H1 (cell line): ENCODE results near the gene YWHAB. TPM values are rescaled to one million over a fixed set of nuclear protein-coding genes. Genes with fewer than 3 reads are reported as not detected.

Source experiments
- TAF7 ChIP-seq: optimal IDR thresholded peaks from 2 replicates; pipeline ENCODE3; 2011; ENCODE audit warnings: low read depth, mild to moderate bottlenecking, inconsistent platforms, low read length, moderate library complexity, borderline replicate concordance
- polyA plus RNA-seq, 7 experiments: library from polyadenylated mRNA; depleted of rRNA in 3 of 7; stranded (reverse) in 5 of 7; unstranded in 2 of 7; fragments of >200 nt in 5 of 7; fragments of 200-250 nt in 2 of 7; gene quantifications; 1 replicate in 5 of 7; 2 replicates in 1 of 7; 4 replicates in 1 of 7; pipeline versions ENCODE4 v1.2.1 to v1.2.3, GENCODE V29; 2011 to 2013; ENCODE audit warnings: missing spikeins in 2 of 7, mixed read lengths in 2 of 7
- total RNA-seq: library from RNA; stranded (reverse); fragmentation: NEBNext Ultra II Directional; extraction: Animal tissue kit (Norgen Biotek cat#: 25700); gene quantifications from 2 replicates; pipeline ENCODE4 v1.2.1, GENCODE V29; 2021

YWHAB gene
- total and polyA plus RNA-seq, 2 of the 8 experiments (the other 6 are each of a cell fraction or from before 2014, with no cell fraction given): 72.9 to 256 TPM

GRCh38 chr20:44886828-44887227, 1.3 kb downstream of the YWHAB start (continued):
- TF ChIP-seq TAF7: no peak
